Small intestine (tissue), 7 donors: ENCODE measurements around the gene MYH10. TPM values are rescaled to one million over a fixed set of nuclear protein-coding genes. Genes with fewer than 3 reads are reported as not detected.

ENCODE experiments used
- DNase-seq, 2 donors: peaks; one replicate each; pipeline versions ENCODE4 v3.0.0 to v3.0.0-alpha.2; 2013
- FAIRE-seq: peaks from 2 replicates; lab custom pipeline; 2012; peaks lifted over from hg19 to GRCh38; lab: Jason Lieb, UNC
- H3K27ac ChIP-seq, 3 donors: one replicate each; pipeline ENCODE4 v1.5.1; 2013; ENCODE audit warnings: low read length in 2 of 3, mild to moderate bottlenecking in 2 of 3, control low read depth in 1 of 3, inconsistent platforms in 1 of 3, low read depth in 1 of 3, moderate library complexity in 1 of 3
- H3K27me3 ChIP-seq, 3 donors: one replicate each; pipeline ENCODE4 v1.6.1; 2013; ENCODE audit warnings: low read length in 3 of 3, inconsistent platforms in 1 of 3; ENCODE audit not compliant: control insufficient read depth in 3 of 3, insufficient read depth in 3 of 3
- H3K36me3 ChIP-seq, 3 donors: one replicate each; pipeline ENCODE4 v1.6.1; 2013; ENCODE audit warnings: low read length in 3 of 3, inconsistent platforms in 1 of 3, low read depth in 1 of 3, mild to moderate bottlenecking in 1 of 3, moderate library complexity in 1 of 3; ENCODE audit not compliant: control insufficient read depth in 3 of 3, insufficient read depth in 2 of 3
- H3K4me1 ChIP-seq, 3 donors: one replicate each; pipeline ENCODE4 v1.6.1; 2013; ENCODE audit warnings: low read length in 2 of 3, inconsistent platforms in 1 of 3, low read depth in 1 of 3, mild to moderate bottlenecking in 1 of 3, moderate library complexity in 1 of 3; ENCODE audit not compliant: control insufficient read depth in 3 of 3, insufficient read depth in 2 of 3
- H3K4me3 ChIP-seq, 3 donors: one replicate each; pipeline ENCODE4 v1.5.1; 2013; ENCODE audit warnings: low read length in 3 of 3, control low read depth in 1 of 3, inconsistent platforms in 1 of 3, low read depth in 1 of 3, mild to moderate bottlenecking in 1 of 3, moderate library complexity in 1 of 3
- H3K9me3 ChIP-seq, 2 donors: one replicate each; pipeline ENCODE4 v1.6.1; 2013; ENCODE audit warnings: low read depth in 1 of 2, low read length in 1 of 2; ENCODE audit not compliant: control insufficient read depth in 2 of 2, insufficient read depth in 1 of 2
- WGBS, 3 donors: extraction: QIAGEN DNeasy Blood & Tissue Kit; methylation state at CpG; one replicate each; pipeline ENCODE4 v1.1.7; 2013; 5-methylcytosine and 5-hydroxymethylcytosine counted together
- polyA plus RNA-seq, 4 donors: library from polyadenylated mRNA; stranded (reverse) in 3 of 4; unstranded in 1 of 4; fragments of 200-250 nt in 3 of 4; fragments of 120-200 nt in 1 of 4; gene quantifications; one replicate each; pipeline versions ENCODE4 v1.2.1 to v1.2.3, GENCODE V29; 2013
- donor health status: healthy with polysubstance abuse.
- donor health status: control.
- donor health status: control.
- donor health status: Bipolar disorder and iron deficiency.
- donor health status: healthy.

The MYH10 gene
- polyA plus RNA-seq, 4 donors = 0.81 to 50.9 (median 3.8) TPM

GRCh38 chr17:8502126-8502525 lies 128.4 kb downstream of the MYH10 start:
- 80 to 83% (median 80%) methylated on average over 6 of the region's 6 CpGs for WGBS, 3 donors
- FAIRE-seq (no peak), DNase-seq (no peak)
- no peak overlapping the region for H3K27ac ChIP-seq
- H3K9me3 ChIP-seq = no peaks in the 10 kb centered on the region
- no peaks in the 10 kb centered on the region for H3K27me3 ChIP-seq
- H3K36me3 ChIP-seq = peaks cover 0 to 69% (median 2%) of the 10 kb centered on the region in 3 donors
- no peaks in the 10 kb centered on the region for H3K4me1 ChIP-seq
- H3K4me3 ChIP-seq = no peak overlapping the region

GRCh38 chr17:8500609-8501008 lies 129.9 kb downstream of the MYH10 start:
- Histone ChIP-seq H3K36me3 (peaks cover 0 to 67% (median 2%) of the 10 kb centered on the region in 3 donors), H3K27me3 (no peaks in the 10 kb centered on the region), H3K4me1 (no peaks in the 10 kb centered on the region), H3K27ac (no peak overlapping the region), H3K4me3 (no peak overlapping the region), H3K9me3 (no peaks in the 10 kb centered on the region)
- FAIRE-seq (no peak), DNase-seq (no peak)
- 69 to 85% (median 78%) methylated on average over 8 of the region's 8 CpGs for WGBS, 3 donors

GRCh38 chr17:8499614-8500013 lies 130.9 kb downstream of the MYH10 start:
- 80 to 91% (median 89%) methylated on average over 5 of the region's 5 CpGs for WGBS, 3 donors
- H3K9me3 ChIP-seq = no peaks in the 10 kb centered on the region
- no peaks in the 10 kb centered on the region for H3K27me3 ChIP-seq
- H3K4me1 ChIP-seq = no peaks in the 10 kb centered on the region
- peaks cover 0 to 66% (median 2%) of the 10 kb centered on the region in 3 donors for H3K36me3 ChIP-seq
- H3K4me3 ChIP-seq = no peak overlapping the region
- no peak overlapping the region for H3K27ac ChIP-seq
- DNase-seq (no peak), FAIRE-seq (no peak)

- 91 to 94% (median 93%) methylated on average over 9 of the region's 9 CpGs for WGBS, 3 donors
- no peak overlapping the region for H3K27ac ChIP-seq
- no peaks in the 10 kb centered on the region for H3K4me1 ChIP-seq
- H3K27me3 ChIP-seq = no peaks in the 10 kb centered on the region
- no peak overlapping the region for H3K4me3 ChIP-seq
- no peaks in the 10 kb centered on the region for H3K9me3 ChIP-seq
- FAIRE-seq = no peak
- DNase-seq = no peak
- H3K36me3 ChIP-seq = peaks cover 0 to 64% (median 2%) of the 10 kb centered on the region in 3 donors
Observed at GRCh38 chr17:8499171-8499570, 131.4 kb downstream of the MYH10 start.

GRCh38 chr17:8496081-8496480 lies 134.4 kb downstream of the MYH10 start:
- H3K27me3 ChIP-seq = no peaks in the 10 kb centered on the region
- no peak for DNase-seq
- peaks cover 0 to 76% (median 6%) of the 10 kb centered on the region in 3 donors for H3K36me3 ChIP-seq
- no peaks in the 10 kb centered on the region for H3K9me3 ChIP-seq
- no peaks in the 10 kb centered on the region for H3K4me1 ChIP-seq
- no peak for FAIRE-seq
- 87 to 90% (median 87%) methylated on average over 13 of the region's 13 CpGs for WGBS, 3 donors
- no peak overlapping the region for H3K4me3 ChIP-seq
- no peak overlapping the region for H3K27ac ChIP-seq

GRCh38 chr17:8494506-8495111 lies 135.9 kb downstream of the MYH10 start:
- Histone ChIP-seq H3K27me3 (no peaks in the 10 kb centered on the region), H3K36me3 (peaks cover 0 to 75% (median 4%) of the 10 kb centered on the region in 3 donors), H3K4me3 (no peak overlapping the region), H3K27ac (no peak overlapping the region), H3K9me3 (no peaks in the 10 kb centered on the region), H3K4me1 (no peaks in the 10 kb centered on the region)
- 81 to 88% (median 83%) methylated on average over 8 of the region's 8 CpGs for WGBS, 3 donors
- FAIRE-seq = no peak
- no peak for DNase-seq

GRCh38 chr17:8494021-8494420 lies 136.5 kb downstream of the MYH10 start:
- H3K4me1 ChIP-seq = no peaks in the 10 kb centered on the region
- DNase-seq (no peak), FAIRE-seq (no peak)
- WGBS, 3 donors = 80 to 91% (median 88%) methylated on average over 12 of the region's 12 CpGs
- no peak overlapping the region for H3K27ac ChIP-seq
- peaks cover 0 to under 1% of the 10 kb centered on the region in 2 donors for H3K9me3 ChIP-seq
- H3K36me3 ChIP-seq = peaks cover 0 to 75% (median 4%) of the 10 kb centered on the region in 3 donors
- H3K4me3 ChIP-seq = no peak overlapping the region
- no peaks in the 10 kb centered on the region for H3K27me3 ChIP-seq

GRCh38 chr17:8492121-8492520 lies 138.4 kb downstream of the MYH10 start:
- Histone ChIP-seq H3K27ac (no peak overlapping the region), H3K4me1 (no peaks in the 10 kb centered on the region), H3K36me3 (peaks cover 0 to 86% (median 4%) of the 10 kb centered on the region in 3 donors), H3K27me3 (no peaks in the 10 kb centered on the region), H3K4me3 (no peak overlapping the region), H3K9me3 (peaks cover 0 to 3% of the 10 kb centered on the region in 2 donors)
- DNase-seq (no peak), FAIRE-seq (no peak)
- 96 to 98% (median 97%) methylated on average over 17 of the region's 17 CpGs for WGBS, 3 donors
